Measurements from ENCODE around the gene ENTPD1.
"Not testable (repeated sequence)": the region's sequence is repeated elsewhere in the genome, so short reads cannot be mapped to it uniquely, and the experiment has no call there.

The ENTPD1 gene

GRCh38 chr10:95866467-95866842, 110.5 kb downstream of the ENTPD1 start:
- DNase-seq (ENCODE audit: low read depth) = no peak

GRCh38 chr10:95867866-95868265, 111.9 kb downstream of the ENTPD1 start:
- no peak for DNase-seq (ENCODE audit: low read depth)

GRCh38 chr10:95872158-95872711, 116.3 kb downstream of the ENTPD1 start:
- DNase-seq (ENCODE audit: low read depth) = no peak

GRCh38 chr10:95873139-95873538, 117.2 kb downstream of the ENTPD1 start:
- no peak for DNase-seq (ENCODE audit: low read depth)

GRCh38 chr10:95873651-95874050, 117.7 kb downstream of the ENTPD1 start:
- DNase-seq (ENCODE audit: low read depth) = no peak

DNA sequence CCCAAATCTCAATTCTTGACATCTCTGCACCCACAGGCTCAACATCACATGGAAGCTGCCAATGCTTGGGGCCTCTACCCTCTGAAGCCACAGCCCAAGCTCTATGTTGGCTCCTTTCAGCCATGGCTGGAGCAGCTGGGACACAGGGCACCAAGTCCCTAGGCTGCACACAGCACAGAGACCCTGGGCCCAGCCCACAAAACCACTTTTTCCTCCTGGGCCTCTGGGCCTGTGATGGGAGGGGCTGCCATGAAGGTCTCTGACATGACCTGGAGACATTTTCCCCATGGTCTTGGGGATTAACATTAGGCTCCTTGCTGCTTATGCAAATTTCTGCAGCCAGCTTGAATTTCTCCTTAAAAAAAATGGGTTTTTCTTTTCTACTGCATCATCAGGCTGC, 118.8 kb downstream of the ENTPD1 start:
- DNase-seq (ENCODE audit: low read depth) = not testable (repeated sequence)

- no peak for DNase-seq (ENCODE audit: low read depth)
Observed at GRCh38 chr10:95876756-95877155, 120.8 kb downstream of the ENTPD1 start.

GRCh38 chr10:95877881-95878280, 121.9 kb downstream of the ENTPD1 start:
- no peak for DNase-seq (ENCODE audit: low read depth)

DNA sequence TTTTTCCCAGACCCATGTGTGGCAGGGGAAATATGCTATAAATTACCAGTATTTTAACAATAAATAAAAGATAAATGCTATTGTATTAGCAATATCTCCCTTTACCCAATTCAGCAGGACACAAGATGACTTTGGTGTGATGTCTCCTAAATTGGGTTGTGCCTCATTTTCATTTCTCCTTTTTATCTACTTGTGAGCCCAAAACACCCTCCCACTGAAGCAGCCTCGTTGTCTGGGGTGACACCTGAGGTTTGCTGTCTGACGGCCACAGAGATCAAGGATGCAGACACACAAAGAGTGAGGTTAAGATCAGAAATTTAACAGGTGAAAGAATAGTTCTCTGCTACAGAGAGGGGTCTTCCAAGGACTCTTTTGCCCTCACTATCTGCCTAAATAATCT, 124.7 kb downstream of the ENTPD1 start:
- no peak for DNase-seq (ENCODE audit: low read depth)

- no peak for DNase-seq (ENCODE audit: low read depth)
Observed at GRCh38 chr10:95881316-95881715, 125.4 kb downstream of the ENTPD1 start.

DNA sequence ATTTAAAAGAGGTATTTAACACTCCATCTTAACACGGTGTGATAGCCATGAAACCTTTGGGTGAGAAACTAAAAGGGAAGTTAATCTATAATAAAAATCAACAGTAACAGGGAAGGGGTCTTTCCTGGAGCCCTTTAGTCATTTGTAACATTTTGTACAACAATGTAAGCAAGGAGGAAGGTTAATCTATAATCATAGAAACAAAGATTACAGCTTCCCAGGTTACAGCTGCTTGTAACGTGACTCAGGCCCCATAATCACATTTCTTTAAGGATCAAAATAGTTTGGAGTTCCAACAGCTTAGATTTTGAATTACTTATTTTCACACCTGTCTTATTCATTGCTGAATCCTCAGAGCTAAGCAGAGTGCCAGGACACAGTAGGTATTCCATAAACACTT, 133.9 kb downstream of the ENTPD1 start:
- no peak for DNase-seq (ENCODE audit: low read depth)

DNA sequence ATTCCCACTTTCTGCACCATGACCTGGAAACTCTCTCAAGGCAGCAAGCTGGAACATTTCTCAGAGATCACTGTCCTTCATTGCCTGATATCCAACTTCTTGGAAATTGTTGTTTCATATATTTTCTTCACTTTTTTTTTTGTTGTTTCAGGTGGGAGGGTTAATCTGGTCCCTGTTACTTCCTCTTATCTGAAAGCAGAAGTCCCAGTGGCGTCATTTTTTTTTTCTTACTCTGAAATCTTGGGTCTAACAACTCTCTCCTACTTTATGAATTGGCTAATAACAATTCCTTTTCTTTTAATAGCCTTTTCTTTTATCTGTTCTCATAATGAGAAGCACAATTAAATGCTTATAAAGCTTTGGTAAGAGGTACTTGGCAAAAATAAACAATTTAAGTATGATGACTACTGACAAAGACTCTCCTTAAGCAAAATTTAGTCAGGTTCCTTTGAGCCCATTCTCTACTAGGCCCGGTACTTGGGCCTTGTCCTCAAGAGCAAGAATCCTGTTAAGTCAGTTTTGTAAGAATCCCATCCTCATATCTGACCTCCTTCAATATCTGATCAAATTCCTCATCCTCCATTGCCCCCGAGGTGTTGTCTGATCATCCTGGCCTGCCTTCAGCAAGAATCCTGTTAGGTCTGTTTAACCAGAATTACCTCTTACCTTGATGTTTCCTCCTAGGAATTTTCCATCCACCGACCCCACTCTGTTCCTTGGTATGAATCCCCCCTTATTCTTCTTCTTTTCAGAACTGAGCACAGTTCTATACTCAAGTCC, 140.3 kb downstream of the ENTPD1 start:
- no peak for DNase-seq (ENCODE audit: low read depth)

- not testable (repeated sequence) for DNase-seq (ENCODE audit: low read depth)
Observed at GRCh38 chr10:95905897-95906580, 150.1 kb downstream of the ENTPD1 start.

- DNase-seq (ENCODE audit: low read depth) = peak; percentile 25
Observed at GRCh38 chr10:95906677-95907455, 150.9 kb downstream of the ENTPD1 start.

GRCh38 chr10:95907456-95908253, 151.7 kb downstream of the ENTPD1 start, which contains the start of gene CC2D2B:
TSS of gene CC2D2B (plus strand) at chr10:95907975. CDS start at chr10:95911324, 3,349 bp downstream.
- peak; percentile 59 for DNase-seq (ENCODE audit: low read depth)

- no peak for DNase-seq (ENCODE audit: low read depth)
Observed at GRCh38 chr10:95908450-95908849, 152.5 kb downstream of the ENTPD1 start.

DNA sequence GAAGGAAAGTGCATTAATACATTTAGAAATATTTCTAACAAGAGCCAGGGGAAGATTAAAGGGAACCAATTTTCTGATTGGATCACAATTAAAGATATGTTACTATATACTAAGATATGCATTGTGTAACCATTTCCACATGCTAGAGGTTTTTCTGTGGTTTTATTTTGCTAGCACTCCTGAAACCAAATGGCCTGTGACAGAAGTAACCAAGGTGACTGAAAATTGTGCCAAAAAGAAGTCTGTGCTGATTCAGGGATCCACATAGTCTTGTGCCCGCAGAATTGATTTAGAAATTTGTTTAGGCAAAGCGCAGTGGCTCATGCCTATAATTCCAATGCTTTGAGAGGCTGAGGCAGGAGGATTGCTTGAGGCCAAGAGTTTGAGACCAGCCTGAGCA, 153.6 kb downstream of the ENTPD1 start:
- no peak for DNase-seq (ENCODE audit: low read depth)

DNA sequence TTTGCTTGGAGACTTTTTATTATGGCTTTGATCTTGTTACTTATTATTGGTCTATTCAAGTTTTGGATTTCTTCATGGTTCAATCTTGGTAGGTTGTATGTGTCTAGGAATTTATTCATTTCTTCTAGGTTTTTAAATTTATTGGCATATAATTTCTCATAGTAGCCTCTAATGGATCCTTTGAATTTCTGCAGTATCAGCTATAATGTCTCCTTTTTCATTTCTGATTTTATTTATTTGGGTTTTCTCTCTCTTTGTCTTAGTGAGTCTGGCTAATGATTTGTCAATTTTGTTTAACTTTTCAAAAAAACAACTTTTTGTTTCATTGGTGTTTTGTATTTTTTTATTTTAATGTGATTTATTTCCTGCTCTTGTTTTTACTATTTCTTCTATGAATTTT, 160.1 kb downstream of the ENTPD1 start:
- DNase-seq (ENCODE audit: low read depth) = not testable (repeated sequence)

All from stimulated activated CD8-positive, alpha-beta memory T cell treated with anti-CD3 and anti-CD28 coated beads, Interleukin-4, amount 100 ng/mL, for 24 hours (primary cell).